ENCODE results near the gene NPAS2. TPM values are rescaled to one million over a fixed set of nuclear protein-coding genes. Genes with fewer than 3 reads are reported as not detected.

NPAS2 gene
- total RNA-seq, 1 donor from 2014 or later: 5.5 TPM

- TF ChIP-seq EZH2 (IDR thresholded peaks at IDR 0.05; ENCODE audit: insufficient read depth, low read length) (no peak), CTCF (IDR thresholded peaks at IDR 0.05; ENCODE audit: insufficient read depth, low read depth, low read length) (no peak)
- Mint-ChIP-seq H3K4me3 (ENCODE audit: unreplicated experiment) (no peak overlapping the region), H3K27me3 (ENCODE audit: low read depth, unreplicated experiment) (no peaks in the 10 kb centered on the region), H3K9me3 (ENCODE audit: unreplicated experiment) (no peaks in the 10 kb centered on the region), H3K27ac (ENCODE audit: unreplicated experiment) (no peak overlapping the region), H3K4me1 (ENCODE audit: low read depth, unreplicated experiment) (no peaks in the 10 kb centered on the region), H3K36me3 (ENCODE audit: low read depth, unreplicated experiment) (peaks cover 9% of the 10 kb centered on the region)
- H3K4me2 ChIP-seq (ENCODE audit: low read length): no peak overlapping the region
- no peaks in the 10 kb centered on the region for H3K27me3 ChIP-seq (ENCODE audit: insufficient read depth, low read length)
- H3K4me1 ChIP-seq (ENCODE audit: insufficient read depth, low read length): no peaks in the 10 kb centered on the region
- no peaks in the 10 kb centered on the region for H3K79me2 ChIP-seq (ENCODE audit: insufficient read depth, low read length)
- no peak for DNase-seq (ENCODE audit: low read depth)
- H3K4me3 ChIP-seq (ENCODE audit: insufficient read depth, low read depth, low read length): no peak overlapping the region
- no peaks in the 10 kb centered on the region for H4K20me1 ChIP-seq (ENCODE audit: insufficient read depth, low read length)
- FAIRE-seq: no peak
- no peaks in the 10 kb centered on the region for H3K36me3 ChIP-seq (ENCODE audit: insufficient read depth, low read length)
- no peak overlapping the region for H3K27ac ChIP-seq (ENCODE audit: low read depth, low read length)
- no peak overlapping the region for H2AFZ ChIP-seq (ENCODE audit: low read depth, low read length)
- H3K9me3 ChIP-seq (ENCODE audit: insufficient read depth, low read depth, low read length): no peaks in the 10 kb centered on the region
- H3K9ac ChIP-seq (ENCODE audit: low read length): no peak overlapping the region
Measured at GRCh38 chr2:101022221-101022620, 202.3 kb downstream of the NPAS2 start.

DNA sequence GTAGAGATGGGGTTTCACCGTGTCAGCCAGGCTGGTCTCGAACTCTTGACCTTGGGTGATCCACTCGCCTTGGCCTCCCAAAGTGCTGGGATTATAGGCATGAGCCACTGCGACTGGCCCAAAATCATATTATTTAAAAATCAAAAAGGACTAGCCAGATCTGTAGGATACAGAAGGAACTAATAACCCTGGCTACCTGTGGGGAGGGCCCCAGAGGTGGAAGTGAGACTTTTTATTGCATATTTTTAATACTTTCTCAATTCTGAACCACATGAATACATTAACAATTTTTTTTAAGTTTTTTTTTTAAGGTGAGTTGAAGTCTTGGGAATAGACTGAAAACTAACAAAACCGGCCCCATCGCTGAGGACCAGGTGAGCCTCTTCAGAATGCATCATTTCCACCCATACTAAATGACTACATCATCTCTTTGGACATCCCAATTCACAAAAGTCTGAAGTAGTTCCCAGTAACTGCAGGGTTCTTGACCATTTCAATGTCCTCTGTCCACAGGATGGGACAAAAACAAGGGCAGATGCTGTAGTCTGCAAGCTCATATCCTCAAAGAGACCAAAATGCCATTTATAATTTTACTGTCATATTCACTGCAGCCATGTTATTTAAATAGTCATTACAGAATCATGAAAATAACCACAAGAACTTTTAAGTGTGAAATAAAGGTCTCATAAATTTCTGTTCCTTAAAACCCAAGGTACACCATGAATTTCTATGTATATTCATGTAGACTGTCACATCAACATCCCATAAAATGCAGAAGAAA is 203.6 kb downstream of the NPAS2 start:
- H3K27ac ChIP-seq (ENCODE audit: low read depth, low read length): no peak overlapping the region

More for the DNA sequence above, 203.6 kb downstream of the NPAS2 start:
- Mint-ChIP-seq H3K4me1 (ENCODE audit: low read depth, unreplicated experiment) (no peaks in the 10 kb centered on the region), H3K36me3 (ENCODE audit: low read depth, unreplicated experiment) (peaks cover 9% of the 10 kb centered on the region), H3K9me3 (ENCODE audit: unreplicated experiment) (no peaks in the 10 kb centered on the region), H3K4me3 (ENCODE audit: unreplicated experiment) (no peak overlapping the region), H3K27ac (ENCODE audit: unreplicated experiment) (no peak overlapping the region), H3K27me3 (ENCODE audit: low read depth, unreplicated experiment) (no peaks in the 10 kb centered on the region)
- H2AFZ ChIP-seq (ENCODE audit: low read depth, low read length): no peak overlapping the region
- H4K20me1 ChIP-seq (ENCODE audit: insufficient read depth, low read length): no peaks in the 10 kb centered on the region
- no peaks in the 10 kb centered on the region for H3K36me3 ChIP-seq (ENCODE audit: insufficient read depth, low read length)
- H3K27me3 ChIP-seq (ENCODE audit: insufficient read depth, low read length): no peaks in the 10 kb centered on the region
- FAIRE-seq (no peak), DNase-seq (ENCODE audit: low read depth) (no peak)
- TF ChIP-seq EZH2 (IDR thresholded peaks at IDR 0.05; ENCODE audit: insufficient read depth, low read length) (no peak), CTCF (IDR thresholded peaks at IDR 0.05; ENCODE audit: insufficient read depth, low read depth, low read length) (no peak)
- H3K9ac ChIP-seq (ENCODE audit: low read length): no peak overlapping the region
- H3K9me3 ChIP-seq (ENCODE audit: insufficient read depth, low read depth, low read length): no peaks in the 10 kb centered on the region
- H3K4me3 ChIP-seq (ENCODE audit: insufficient read depth, low read depth, low read length): no peak overlapping the region
- no peak overlapping the region for H3K4me2 ChIP-seq (ENCODE audit: low read length)
- no peaks in the 10 kb centered on the region for H3K4me1 ChIP-seq (ENCODE audit: insufficient read depth, low read length)
- no peaks in the 10 kb centered on the region for H3K79me2 ChIP-seq (ENCODE audit: insufficient read depth, low read length)

Data from astrocyte (in vitro differentiated cells and primary cell).